RWPE1 (cell line): Measurements from ENCODE around the gene SEC23A.
"Not testable (repeated sequence)": the region's sequence is repeated elsewhere in the genome, so short reads cannot be mapped to it uniquely, and the experiment has no call there.

Experiments
- CTCF ChIA-PET: fragments of 350-600 bp; sonication (Branson Sonifier 250); formaldehyde crosslinking; extraction: SDS; loops from one replicate; lab custom pipeline; 2021; lab: Yijun Ruan, JAX
- POLR2A ChIA-PET: fragments of 400-600 bp; formaldehyde crosslinking; extraction: SDS; loops from one replicate; lab custom pipeline; 2020; ENCODE audit warnings: antibody characterized with exemption; ENCODE audit not compliant: low non-redundant PET; lab: Yijun Ruan, JAX
- DNase-seq: peaks from one replicate; pipeline ENCODE4 v3.0.0; 2012; ENCODE audit warnings: low spot score
- H3K27ac ChIP-seq: fragments of 450-650 bp; 2 replicates; pipeline ENCODE4 v1.5.1; 2017
- CTCF ChIP-seq: fragments of 450-650 bp; conservative IDR thresholded peaks from 2 replicates; pipeline ENCODE4 v1.5.1; 2017; ENCODE audit warnings: low read depth, mild to moderate bottlenecking

SEC23A gene

DNA sequence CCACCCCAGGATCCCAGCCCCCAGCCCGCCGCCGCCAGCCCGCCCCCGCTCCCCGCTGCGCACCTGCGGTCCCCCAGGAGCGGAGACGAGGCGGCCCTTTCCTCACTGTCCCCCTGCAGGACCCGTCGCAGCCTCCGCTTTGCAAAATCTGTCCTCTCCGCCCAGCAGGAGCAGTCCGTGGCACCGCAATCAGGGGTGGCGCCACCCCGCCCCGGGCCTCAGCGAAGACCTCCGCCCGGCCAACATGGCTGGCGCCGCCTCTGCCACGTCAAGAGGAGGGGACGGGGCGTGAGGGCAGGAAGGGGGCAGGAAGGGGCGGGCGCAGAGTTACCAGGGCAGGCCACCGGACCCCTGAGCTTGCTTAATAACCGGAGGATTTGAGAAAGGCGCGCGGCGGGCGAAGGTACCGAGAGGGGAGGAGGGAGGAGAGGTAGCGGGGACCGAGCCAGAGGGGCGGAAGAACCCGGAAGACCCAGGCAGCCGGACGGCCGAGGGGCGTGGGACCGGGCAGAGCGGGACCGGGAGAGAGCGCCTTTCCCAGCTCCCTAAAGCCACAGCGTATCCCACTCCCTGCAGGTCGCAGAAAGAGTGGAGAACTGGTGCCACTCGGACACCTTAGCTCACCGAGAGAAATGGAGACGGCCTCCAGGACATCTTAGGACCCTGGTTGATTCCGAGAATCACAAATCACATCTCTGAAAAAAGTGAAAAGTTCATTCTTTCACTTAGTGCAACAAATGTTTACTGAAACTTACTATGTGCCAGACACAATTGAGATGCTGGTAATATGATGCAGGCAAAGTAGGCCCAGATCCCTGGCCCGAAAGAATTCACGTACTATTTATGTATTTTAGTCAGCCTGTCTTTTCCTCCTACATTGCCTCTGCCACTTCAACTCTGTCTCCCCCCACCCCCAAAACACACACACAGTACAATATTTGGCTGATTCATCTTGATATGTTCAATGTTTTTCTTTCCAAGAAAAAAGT, at the start of gene SEC23A:
Gene SEC23A (minus strand): TSS at position 267 of the 989 bp plus-strand sequence. CDS start 7,117 bp downstream, outside the sequence.
- DNase-seq, result peak; percentile 58
- TF ChIP-seq CTCF, result no peak
- peak within 1 kb of the TSS; percentile 94 for H3K27ac ChIP-seq
- CTCF ChIA-PET, result no interaction called here
- POLR2A ChIA-PET, result interaction anchor here (1.0 kb wide), 2 partner anchors 10 to 329 kb away, joined by 4 read pairs; partner anchors contain the start of genes FBXO33 and GEMIN2

DNA sequence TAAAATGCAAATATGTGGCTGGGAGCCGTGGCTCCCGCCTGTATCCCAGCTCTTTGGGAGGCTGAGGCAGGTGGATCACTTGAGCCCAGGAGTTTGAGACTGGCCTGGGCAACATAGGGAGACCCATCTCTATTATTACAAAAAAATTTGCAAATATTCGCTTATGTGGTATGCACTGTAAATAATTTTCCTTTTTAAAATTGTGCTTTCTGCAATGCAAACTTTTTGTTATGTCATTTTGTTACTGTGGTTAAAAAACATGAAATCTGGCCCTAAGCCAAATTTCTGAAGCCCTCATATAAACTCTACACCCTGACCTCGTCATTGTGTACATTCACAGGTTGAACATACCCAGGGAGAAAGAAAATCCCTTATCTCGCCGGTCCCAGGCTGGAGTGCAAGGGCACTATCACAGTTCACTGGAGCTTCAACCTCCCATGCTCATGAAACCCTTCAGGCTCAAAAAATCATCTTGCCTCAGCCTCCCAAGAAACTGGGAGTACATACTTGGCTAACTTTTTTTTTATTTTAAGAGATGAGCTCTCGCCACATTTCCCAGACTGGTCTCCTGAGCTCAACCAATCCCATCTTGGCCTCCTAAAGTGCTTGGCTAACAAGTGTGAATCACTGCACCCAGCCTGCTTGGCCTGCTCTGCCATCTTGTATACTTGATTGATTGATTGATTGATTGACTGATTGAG, 42.4 kb upstream of the SEC23A start:
- no peak overlapping the region for H3K27ac ChIP-seq
- ChIA-PET CTCF (no interaction called here), POLR2A (no interaction called here)
- TF ChIP-seq CTCF, result no peak
- DNase-seq, result no peak

DNA sequence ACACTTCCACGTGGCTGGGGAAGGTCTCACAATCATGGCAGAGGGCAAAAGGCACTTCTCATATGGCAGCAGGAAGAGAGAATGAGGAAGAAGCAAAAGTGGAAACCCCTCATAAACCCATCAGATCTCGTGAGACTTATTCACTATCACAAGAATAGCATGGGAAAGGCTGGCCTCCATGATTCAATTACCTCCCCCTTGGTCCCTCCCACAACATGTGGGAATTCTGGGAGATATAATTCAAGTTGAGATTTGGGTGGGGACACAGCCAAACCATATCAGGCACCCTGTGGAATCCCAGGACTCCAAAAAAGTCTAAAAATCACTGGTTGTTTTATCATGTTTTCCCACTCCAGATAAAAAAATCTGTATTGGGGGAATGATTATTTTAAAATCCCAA, 40.2 kb upstream of the SEC23A start:
- DNase-seq, CTCF ChIA-PET, POLR2A ChIA-PET, H3K27ac ChIP-seq: not testable (repeated sequence)

DNA sequence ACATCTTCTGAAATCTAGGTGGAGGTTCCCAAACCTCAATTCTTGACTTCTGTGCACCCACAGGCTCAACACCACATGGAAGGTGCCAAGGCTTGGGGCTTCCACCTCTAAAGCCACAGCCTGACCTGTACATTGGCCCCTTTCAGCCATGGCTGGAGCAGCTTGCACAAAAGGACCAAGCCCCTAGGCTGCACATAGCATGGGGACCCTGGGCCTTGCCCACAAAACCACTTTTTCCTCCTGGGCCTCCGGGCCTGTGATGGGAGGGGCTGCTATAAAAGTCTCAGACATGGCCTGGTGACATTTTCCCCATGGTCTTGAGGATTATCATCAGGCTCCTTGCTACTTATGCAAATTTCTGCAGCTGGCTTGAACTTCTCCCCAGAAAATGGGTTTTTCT, 38.6 kb upstream of the SEC23A start:
- H3K27ac ChIP-seq, DNase-seq, CTCF ChIA-PET, POLR2A ChIA-PET: not testable (repeated sequence)

- DNase-seq, result no peak
- TF ChIP-seq CTCF, result no peak
- ChIA-PET POLR2A (interaction anchor here (0.6 to 0.7 kb wide), 2 partner anchors 15 to 16 kb away, joined by 4 read pairs; no protein-coding TSS in a partner anchor), CTCF (no interaction called here)
- H3K27ac ChIP-seq, result no peak overlapping the region
These were observed 37.1 kb upstream of the SEC23A start for GRCh38 chr14:39140170-39140569.

DNA sequence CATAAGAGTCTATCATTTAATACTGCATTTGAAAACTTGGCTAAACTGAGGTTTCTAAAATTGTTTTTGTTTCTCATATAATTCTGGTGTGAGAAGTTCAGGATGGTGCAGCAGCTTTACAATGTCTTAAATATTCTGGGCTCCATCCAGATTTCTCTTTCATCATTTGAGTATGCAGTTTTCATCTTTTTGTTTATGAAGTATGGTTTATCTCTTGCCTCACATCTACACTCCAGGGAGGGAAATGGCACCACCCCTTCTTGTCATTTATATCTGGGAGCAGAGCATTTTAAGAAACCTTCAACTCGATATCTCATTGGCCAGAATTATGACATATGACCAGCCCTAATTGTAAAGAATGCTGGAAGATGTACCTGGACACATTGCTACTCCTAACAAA, 35.4 kb upstream of the SEC23A start:
- no peak for DNase-seq
- TF ChIP-seq CTCF, result no peak
- no peak overlapping the region for H3K27ac ChIP-seq
- ChIA-PET POLR2A (no interaction called here), CTCF (no interaction called here)

DNA sequence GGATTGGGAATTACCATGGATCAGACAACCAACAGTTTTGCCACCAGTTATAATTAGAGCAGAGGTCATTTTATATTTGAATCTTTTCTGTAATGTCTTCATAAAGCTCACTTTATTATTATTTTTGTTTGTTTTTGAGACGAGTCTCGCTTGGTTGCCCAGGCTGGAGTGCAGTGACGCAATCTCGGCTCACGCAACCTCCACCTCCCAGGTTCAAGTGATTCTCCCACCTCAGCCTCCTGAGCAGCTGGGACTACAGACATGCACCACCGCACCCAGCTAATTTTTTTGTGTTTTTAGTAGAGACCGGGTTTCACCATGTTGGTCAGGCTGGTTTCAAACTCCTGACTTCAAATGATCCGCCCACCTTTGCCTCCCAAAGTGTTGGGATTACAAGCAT, 34.8 kb upstream of the SEC23A start:
- DNase-seq, H3K27ac ChIP-seq, POLR2A ChIA-PET: not testable (repeated sequence)
- CTCF ChIA-PET, result interaction anchor here (0.6 to 0.7 kb wide), 2 partner anchors 9 to 232 kb away, joined by 3 read pairs; no protein-coding TSS in a partner anchor
